ENCODE results near the gene CC2D1A.

CC2D1A gene

GRCh38 chr19:13899912-13900584 lies 6.0 kb upstream of the CC2D1A start:
- Histone ChIP-seq H3K27ac (no peak overlapping the region), H3K4me1 (no peaks in the 10 kb centered on the region), H3K9me3 (no peaks in the 10 kb centered on the region), H3K4me3 (no peak overlapping the region), H3K27me3 (no peaks in the 10 kb centered on the region), H3K36me3 (no peaks in the 10 kb centered on the region)
- DNase-seq: no peak
- no peak for TF ChIP-seq CTCF (IDR thresholded peaks at IDR 0.05)
- intact Hi-C loops (cut with DNase I; ENCODE audit: low total_unique reads): no loop called here

GRCh38 chr19:13902993-13903555 lies 2.9 kb upstream of the CC2D1A start:
- peaks cover 0 to 18% (median 16%) of the 10 kb centered on the region in 4 donors for H3K4me1 ChIP-seq
- no peaks in the 10 kb centered on the region for H3K36me3 ChIP-seq
- no peak overlapping the region for H3K27ac ChIP-seq
- H3K4me3 ChIP-seq: no peak overlapping the region
- no peak for DNase-seq
- TF ChIP-seq CTCF (IDR thresholded peaks at IDR 0.05): no peak
- no peaks in the 10 kb centered on the region for H3K9me3 ChIP-seq
- no peaks in the 10 kb centered on the region for H3K27me3 ChIP-seq
- intact Hi-C loops (cut with DNase I; ENCODE audit: low total_unique reads): no loop called here

- DNase-seq: no peak
- H3K27me3 ChIP-seq: no peaks in the 10 kb centered on the region
- H3K4me1 ChIP-seq: peaks cover 0 to 18% (median 16%) of the 10 kb centered on the region in 4 donors
- no peak for TF ChIP-seq CTCF (IDR thresholded peaks at IDR 0.05)
- peak overlapping the region; percentile 79 for H3K27ac ChIP-seq
- peak overlapping the region; percentile 87 to 96 for H3K4me3 ChIP-seq
- intact Hi-C loops (cut with DNase I; ENCODE audit: low total_unique reads): no loop called here
- H3K36me3 ChIP-seq: peaks cover 0 to 22% (median 16%) of the 10 kb centered on the region in 3 donors
- H3K9me3 ChIP-seq: no peaks in the 10 kb centered on the region
Observed at GRCh38 chr19:13906521-13906904, 512 bp downstream of the CC2D1A start.

GRCh38 chr19:13906910-13907309 lies 909 bp downstream of the CC2D1A start:
- no peak for TF ChIP-seq CTCF (IDR thresholded peaks at IDR 0.05)
- Histone ChIP-seq H3K9me3 (no peaks in the 10 kb centered on the region), H3K27me3 (no peaks in the 10 kb centered on the region), H3K27ac (peak overlapping the region; percentile 79), H3K4me1 (peaks cover 0 to 18% (median 16%) of the 10 kb centered on the region in 4 donors), H3K36me3 (peaks cover 2 to 26% (median 17%) of the 10 kb centered on the region in 3 donors), H3K4me3 (peak overlapping the region; percentile 87 to 96)
- no peak for DNase-seq
- intact Hi-C loops (cut with DNase I; ENCODE audit: low total_unique reads): no loop called here

- Histone ChIP-seq H3K27ac (no peak overlapping the region), H3K36me3 (peaks cover 18 to 43% (median 35%) of the 10 kb centered on the region in 3 donors), H3K4me3 (no peak overlapping the region), H3K9me3 (no peaks in the 10 kb centered on the region), H3K4me1 (peaks cover 0 to 18% (median 16%) of the 10 kb centered on the region in 4 donors), H3K27me3 (no peaks in the 10 kb centered on the region)
- intact Hi-C loops (cut with DNase I; ENCODE audit: low total_unique reads): no loop called here
- TF ChIP-seq CTCF (IDR thresholded peaks at IDR 0.05): no peak
- no peak for DNase-seq
Observed at GRCh38 chr19:13908674-13909073, 2.7 kb downstream of the CC2D1A start.
